B cell (primary cell): ENCODE measurements around the gene AVEN. TPM values are rescaled to one million over a fixed set of nuclear protein-coding genes. Genes with fewer than 3 reads are reported as not detected.

Experiments
- ATAC-seq: fragments of 200-7000 bp; cut with Tn5 transposase; one replicate; pipeline ENCODE4 v1.10.0; 2021; ENCODE audit warnings: low read depth, mild to moderate bottlenecking, moderate number of reproducible peaks, moderate library complexity
- CTCF ChIA-PET: fragments of 350-600 bp; sonication (Branson Sonifier 250); formaldehyde crosslinking; loops from one replicate; lab custom pipeline; 2021; ENCODE audit warnings: antibody characterized with exemption, inconsistent platforms; lab: Charles Lee
- POLR2A ChIA-PET: fragments of 350-600 bp; sonication (Branson Sonifier 250); formaldehyde crosslinking; loops from one replicate; lab custom pipeline; 2021; ENCODE audit warnings: antibody characterized with exemption; lab: Charles Lee
- DNase-seq: peaks from one replicate; pipeline ENCODE4 v3.0.0; 2013
- H2AFZ ChIP-seq: 2 replicates; pipeline ENCODE4 v1.6.1; 2012; ENCODE audit warnings: mild to moderate bottlenecking, low read depth, low read length; ENCODE audit not compliant: insufficient read depth, poor library complexity, severe bottlenecking
- H3K27ac ChIP-seq, 2 donors: 1 replicate in 1 of 2; 2 replicates in 1 of 2; pipeline ENCODE4 v1.5.1; 2012 to 2013; ENCODE audit warnings: low read length in 2 of 2, mild to moderate bottlenecking in 2 of 2, moderate library complexity in 1 of 2
- H3K27me3 ChIP-seq, 4 experiments: fragments of 200-600 bp in 1 of 4; sonication (generic) in 1 of 4; replicated peaks in 1 of 4; 1 replicate in 2 of 4; 2 replicates in 2 of 4; pipeline versions ENCODE4 v1.6.1 to v1.7.0; 2013 to 2016; ENCODE audit warnings: low read length in 3 of 4, mild to moderate bottlenecking in 2 of 4, mixed read lengths in 1 of 4, moderate library complexity in 1 of 4; ENCODE audit not compliant: insufficient read depth in 4 of 4, control insufficient read depth in 3 of 4; ENCODE audit errors: control extremely low read depth in 1 of 4
- H3K36me3 ChIP-seq, 2 experiments: replicated peaks in 1 of 2; 1 replicate in 1 of 2; 2 replicates in 1 of 2; pipeline versions ENCODE4 v1.6.1 to v1.7.1; 2013; ENCODE audit warnings: low read length in 1 of 2; ENCODE audit not compliant: insufficient read depth in 2 of 2, control insufficient read depth in 1 of 2; ENCODE audit errors: control extremely low read depth in 1 of 2, extremely low read depth in 1 of 2
- H3K4me1 ChIP-seq, 2 donors: fragments of 200-600 bp in 1 of 2; sonication (generic) in 1 of 2; 1 replicate in 1 of 2; 2 replicates in 1 of 2; pipeline versions ENCODE4 v1.5.1 to v1.6.1; 2013 to 2017; ENCODE audit warnings: low read length in 2 of 2; ENCODE audit not compliant: control insufficient read depth in 2 of 2, insufficient read depth in 2 of 2
- H3K4me2 ChIP-seq: replicated peaks from 2 replicates; pipeline ENCODE3; 2012; ENCODE audit warnings: mild to moderate bottlenecking, low read depth, low read length; ENCODE audit not compliant: poor library complexity, severe bottlenecking
- H3K4me3 ChIP-seq, 5 experiments: fragments of 200-600 bp in 1 of 5; sonication (generic) in 1 of 5; 1 replicate in 3 of 5; 2 replicates in 2 of 5; pipeline versions ENCODE4 v1.5.1 to v1.7.0; 2011 to 2016; ENCODE audit warnings: low read length in 4 of 5, mild to moderate bottlenecking in 4 of 5, low read depth in 2 of 5, control low read depth in 1 of 5, moderate library complexity in 1 of 5; ENCODE audit not compliant: insufficient read depth in 1 of 5; ENCODE audit errors: control extremely low read depth in 1 of 5, extremely low read depth in 1 of 5
- H3K79me2 ChIP-seq: fragments of 200-600 bp; sonication (generic); one replicate; pipeline ENCODE4 v1.6.0; 2016; ENCODE audit warnings: low read length; ENCODE audit not compliant: control insufficient read depth, insufficient read depth
- H3K9ac ChIP-seq: fragments of 200-600 bp; sonication (generic); 2 replicates; pipeline ENCODE4 v1.6.1; 2017; ENCODE audit warnings: mild to moderate bottlenecking, low read length, moderate library complexity
- H3K9me3 ChIP-seq, 3 donors: one replicate each; pipeline versions ENCODE4 v1.6.1 to v1.7.1; 2013; ENCODE audit warnings: low read length in 2 of 3; ENCODE audit not compliant: control insufficient read depth in 2 of 3, insufficient read depth in 1 of 3; ENCODE audit errors: control extremely low read depth in 1 of 3
- H4K20me1 ChIP-seq: 2 replicates; pipeline ENCODE4 v1.6.0; 2012; ENCODE audit warnings: mild to moderate bottlenecking, low read length; ENCODE audit not compliant: insufficient read depth, control insufficient read depth, poor library complexity, severe bottlenecking
- H3K27ac Mint-ChIP-seq: one replicate; pipeline ENCODE4 v1.8.0; 2021; ENCODE audit warnings: mixed read lengths
- H3K27me3 Mint-ChIP-seq: one replicate; pipeline ENCODE4 v1.8.0; 2021; ENCODE audit warnings: mixed read lengths
- H3K4me1 Mint-ChIP-seq: one replicate; pipeline ENCODE4 v1.8.0; 2021; ENCODE audit warnings: mixed read lengths
- H3K4me3 Mint-ChIP-seq: one replicate; pipeline ENCODE4 v1.8.0; 2021; ENCODE audit warnings: mixed read lengths
- H3K9me3 Mint-ChIP-seq: one replicate; pipeline ENCODE4 v1.8.0; 2022; ENCODE audit warnings: mixed read lengths; ENCODE audit not compliant: insufficient read depth
- EZH2 ChIP-seq: IDR thresholded peaks from 2 replicates; pipeline ENCODE4 v1.6.1; 2012; ENCODE audit warnings: borderline replicate concordance, low read depth, mild to moderate bottlenecking, moderate library complexity, low read length; ENCODE audit not compliant: insufficient read depth, poor library complexity, severe bottlenecking
- WGBS: methylation state at CpG from one replicate; pipeline ENCODE4 v1.1.5; 2013; ENCODE audit warnings: missing lambda C conversion rate; ENCODE audit not compliant: insufficient coverage; 5-methylcytosine and 5-hydroxymethylcytosine counted together
- intact Hi-C: fragments of 100-400 bp; cut with micrococcal nuclease; formaldehyde crosslinking; loops from one replicate; pipeline ENCODE4 v1.10.0; 2022
- polyA plus RNA-seq: library from polyadenylated mRNA; depleted of rRNA; stranded (reverse); fragments of >200 nt; gene quantifications from 2 replicates; pipeline ENCODE4 v1.2.3, GENCODE V29; 2012
- total RNA-seq, 2 donors: library from RNA; stranded (reverse); fragments of 120-200 nt in 1 of 2; gene quantifications; 1 replicate in 1 of 2; 2 replicates in 1 of 2; pipeline versions ENCODE4 v1.2.3 to v1.2.4, GENCODE V29; 2013 to 2022
- TF ChIP-seq, protein P1 (sequence below): fragments of 200-600 bp; IDR thresholded peaks from one replicate; pipeline ENCODE4 v1.8.0; 2022; ENCODE audit warnings: antibody characterized with exemption, mild to moderate bottlenecking

AVEN gene
- total and polyA plus RNA-seq, 2 donors (not counting 1 experiment from before 2014, with no cell fraction given): 1.8 to 8.2 TPM

GRCh38 chr15:33839540-33839939 is 199.5 kb downstream of the AVEN start:
- Histone ChIP-seq H3K36me3 (no peaks in the 10 kb centered on the region), H3K27ac (no peak overlapping the region), H3K27me3 (no peaks in the 10 kb centered on the region), H3K4me1 (no peaks in the 10 kb centered on the region), H2AFZ (no peak overlapping the region), H3K9me3 (no peaks in the 10 kb centered on the region), H4K20me1 (no peaks in the 10 kb centered on the region), H3K79me2 (no peaks in the 10 kb centered on the region), H3K9ac (no peak overlapping the region), H3K4me2 (no peak overlapping the region), H3K4me3 (no peak overlapping the region)
- Mint-ChIP-seq H3K27me3 (peaks cover 7% of the 10 kb centered on the region), H3K4me1 (no peaks in the 10 kb centered on the region), H3K4me3 (no peak overlapping the region), H3K27ac (no peak overlapping the region), H3K9me3 (no peaks in the 10 kb centered on the region)
- POLR2A ChIA-PET: no interaction called here
- CTCF ChIA-PET: no interaction called here
- no CpG with 5 or more reads among the region's 2 CpGs for WGBS
- ATAC-seq (no peak), DNase-seq (no peak)
- TF ChIP-seq, protein P1, sequence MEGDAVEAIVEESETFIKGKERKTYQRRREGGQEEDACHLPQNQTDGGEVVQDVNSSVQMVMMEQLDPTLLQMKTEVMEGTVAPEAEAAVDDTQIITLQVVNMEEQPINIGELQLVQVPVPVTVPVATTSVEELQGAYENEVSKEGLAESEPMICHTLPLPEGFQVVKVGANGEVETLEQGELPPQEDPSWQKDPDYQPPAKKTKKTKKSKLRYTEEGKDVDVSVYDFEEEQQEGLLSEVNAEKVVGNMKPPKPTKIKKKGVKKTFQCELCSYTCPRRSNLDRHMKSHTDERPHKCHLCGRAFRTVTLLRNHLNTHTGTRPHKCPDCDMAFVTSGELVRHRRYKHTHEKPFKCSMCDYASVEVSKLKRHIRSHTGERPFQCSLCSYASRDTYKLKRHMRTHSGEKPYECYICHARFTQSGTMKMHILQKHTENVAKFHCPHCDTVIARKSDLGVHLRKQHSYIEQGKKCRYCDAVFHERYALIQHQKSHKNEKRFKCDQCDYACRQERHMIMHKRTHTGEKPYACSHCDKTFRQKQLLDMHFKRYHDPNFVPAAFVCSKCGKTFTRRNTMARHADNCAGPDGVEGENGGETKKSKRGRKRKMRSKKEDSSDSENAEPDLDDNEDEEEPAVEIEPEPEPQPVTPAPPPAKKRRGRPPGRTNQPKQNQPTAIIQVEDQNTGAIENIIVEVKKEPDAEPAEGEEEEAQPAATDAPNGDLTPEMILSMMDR: no peak
- intact Hi-C loops: no loop called here

DNA sequence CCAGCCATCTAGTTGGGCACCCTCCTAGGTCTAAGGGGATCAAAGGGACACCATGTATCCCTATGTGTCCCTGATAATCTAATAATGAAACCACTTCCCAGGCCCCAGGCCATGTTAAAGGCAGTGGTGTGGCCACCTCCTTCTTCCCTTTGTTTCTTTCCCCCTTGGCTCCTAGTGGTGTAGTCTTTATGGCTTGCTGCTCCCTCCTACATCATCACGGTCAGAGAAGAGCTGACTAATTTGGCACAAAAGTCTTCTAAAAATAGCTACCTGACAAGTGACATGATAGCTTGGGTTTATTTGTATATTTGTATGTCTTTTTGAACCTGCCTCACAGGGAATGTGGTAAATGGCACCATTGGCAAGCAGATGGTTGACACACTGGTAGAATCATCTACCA is 201.7 kb downstream of the AVEN start:
- no peak for ATAC-seq
- H3K9ac ChIP-seq: no peak overlapping the region
- peaks cover 7% of the 10 kb centered on the region for H3K27me3 Mint-ChIP-seq
- H3K4me1 Mint-ChIP-seq: no peaks in the 10 kb centered on the region
- H3K4me3 Mint-ChIP-seq: no peak overlapping the region
- H3K4me1 ChIP-seq: no peaks in the 10 kb centered on the region
- no peak overlapping the region for H3K4me3 ChIP-seq
- no peak for DNase-seq
- no peak overlapping the region for H3K27ac ChIP-seq
- H3K27me3 ChIP-seq: no peaks in the 10 kb centered on the region
- TF ChIP-seq, protein P1: no peak
- TF ChIP-seq EZH2: no peak
- POLR2A ChIA-PET: no interaction called here
- no CpG with 5 or more reads among the region's 1 CpG for WGBS
- H3K9me3 Mint-ChIP-seq: no peaks in the 10 kb centered on the region
- no peaks in the 10 kb centered on the region for H3K9me3 ChIP-seq
- no peak overlapping the region for H3K4me2 ChIP-seq
- no peak overlapping the region for H2AFZ ChIP-seq
- intact Hi-C loops: no loop called here
- H4K20me1 ChIP-seq: no peaks in the 10 kb centered on the region
- CTCF ChIA-PET: no interaction called here
- H3K27ac Mint-ChIP-seq: no peak overlapping the region
- no peaks in the 10 kb centered on the region for H3K79me2 ChIP-seq
- no peaks in the 10 kb centered on the region for H3K36me3 ChIP-seq
